Measurements from ENCODE around the gene CSNK2A1.

DNA sequence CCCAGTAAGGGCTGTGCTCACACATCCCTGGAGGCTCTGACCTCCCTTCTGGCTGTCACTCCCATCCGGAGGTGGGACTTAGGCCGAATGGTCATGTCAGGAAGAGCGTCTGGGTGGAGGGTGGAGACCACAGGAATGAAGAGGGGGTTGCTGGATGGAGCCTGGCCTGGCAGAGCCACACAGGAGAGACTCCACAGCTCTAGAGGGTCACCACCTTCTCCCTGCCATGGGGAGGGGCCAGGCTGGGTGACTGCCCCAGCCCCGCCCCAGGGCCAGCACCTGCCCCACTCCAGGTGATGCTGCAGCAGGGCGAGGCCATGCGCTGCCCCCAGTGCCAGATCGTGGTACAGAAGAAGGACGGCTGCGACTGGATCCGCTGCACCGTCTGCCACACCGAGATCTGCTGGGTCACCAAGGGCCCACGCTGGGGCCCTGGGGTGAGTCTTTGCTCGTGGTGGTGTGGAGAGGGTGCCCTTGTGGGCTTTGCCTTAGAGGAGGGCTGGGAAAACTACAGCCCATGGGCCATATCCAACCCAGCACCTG, 114.9 kb downstream of the CSNK2A1 start:
- TF ChIP-seq, protein P1, sequence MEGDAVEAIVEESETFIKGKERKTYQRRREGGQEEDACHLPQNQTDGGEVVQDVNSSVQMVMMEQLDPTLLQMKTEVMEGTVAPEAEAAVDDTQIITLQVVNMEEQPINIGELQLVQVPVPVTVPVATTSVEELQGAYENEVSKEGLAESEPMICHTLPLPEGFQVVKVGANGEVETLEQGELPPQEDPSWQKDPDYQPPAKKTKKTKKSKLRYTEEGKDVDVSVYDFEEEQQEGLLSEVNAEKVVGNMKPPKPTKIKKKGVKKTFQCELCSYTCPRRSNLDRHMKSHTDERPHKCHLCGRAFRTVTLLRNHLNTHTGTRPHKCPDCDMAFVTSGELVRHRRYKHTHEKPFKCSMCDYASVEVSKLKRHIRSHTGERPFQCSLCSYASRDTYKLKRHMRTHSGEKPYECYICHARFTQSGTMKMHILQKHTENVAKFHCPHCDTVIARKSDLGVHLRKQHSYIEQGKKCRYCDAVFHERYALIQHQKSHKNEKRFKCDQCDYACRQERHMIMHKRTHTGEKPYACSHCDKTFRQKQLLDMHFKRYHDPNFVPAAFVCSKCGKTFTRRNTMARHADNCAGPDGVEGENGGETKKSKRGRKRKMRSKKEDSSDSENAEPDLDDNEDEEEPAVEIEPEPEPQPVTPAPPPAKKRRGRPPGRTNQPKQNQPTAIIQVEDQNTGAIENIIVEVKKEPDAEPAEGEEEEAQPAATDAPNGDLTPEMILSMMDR (IDR thresholded peaks at IDR 0.05), result no peak
- no peak for TF ChIP-seq POLR2A (IDR thresholded peaks at IDR 0.05)

Data from testis (tissue), 2 donors.